GM19463 (cell line): Measurements from ENCODE around the gene DUOX1.
A peak's percentile ranks its signal among the peaks of the same experiment; 100 is the strongest.

ENCODE experiments used
- ATAC-seq: cut with Tn5 transposase; IDR thresholded peaks from one replicate; pipeline ENCODE4 v1.9.1; 2021; ENCODE audit warnings: mild to moderate bottlenecking, moderate library complexity; ENCODE audit not compliant: unreplicated experiment

Gene DUOX1

GRCh38 chr15:45139770-45140169, 10.0 kb downstream of the DUOX1 start:
- no peak for ATAC-seq

- no peak for ATAC-seq
Observed at GRCh38 chr15:45140557-45141250, 10.9 kb downstream of the DUOX1 start.

- no peak for ATAC-seq
Observed at GRCh38 chr15:45141386-45141785, 11.6 kb downstream of the DUOX1 start.

GRCh38 chr15:45143056-45143455, 13.3 kb downstream of the DUOX1 start:
- ATAC-seq = no peak

- ATAC-seq = no peak
Observed at GRCh38 chr15:45143946-45144345, 14.2 kb downstream of the DUOX1 start.

GRCh38 chr15:45144775-45145174, 15.0 kb downstream of the DUOX1 start:
- ATAC-seq = no peak

GRCh38 chr15:45146405-45146804, 16.6 kb downstream of the DUOX1 start:
- no peak for ATAC-seq

- no peak for ATAC-seq
Observed at GRCh38 chr15:45147606-45148005, 17.8 kb downstream of the DUOX1 start.

- ATAC-seq = no peak
Observed at GRCh38 chr15:45148076-45149059, 18.6 kb downstream of the DUOX1 start.

GRCh38 chr15:45149060-45149459, 19.3 kb downstream of the DUOX1 start:
- no peak for ATAC-seq

- no peak for ATAC-seq
Observed at GRCh38 chr15:45150481-45150880, 20.7 kb downstream of the DUOX1 start.

GRCh38 chr15:45150997-45151396, 21.2 kb downstream of the DUOX1 start:
- ATAC-seq = no peak

GRCh38 chr15:45151998-45152828, 22.4 kb downstream of the DUOX1 start:
- no peak for ATAC-seq

- no peak for ATAC-seq
Observed at GRCh38 chr15:45155739-45156138, 25.9 kb downstream of the DUOX1 start.

- ATAC-seq = no peak
Observed at GRCh38 chr15:45156744-45157455, 27.1 kb downstream of the DUOX1 start.

- ATAC-seq = no peak
Observed at GRCh38 chr15:45157974-45158373, 28.2 kb downstream of the DUOX1 start.

- ATAC-seq = no peak
Observed at GRCh38 chr15:45161666-45162065, 31.9 kb downstream of the DUOX1 start.

- ATAC-seq = peak; percentile 37
Observed at GRCh38 chr15:45162771-45163507, 33.1 kb downstream of the DUOX1 start.

- no peak for ATAC-seq
Observed at GRCh38 chr15:45163508-45163856, 33.7 kb downstream of the DUOX1 start.

- no peak for ATAC-seq
Observed at GRCh38 chr15:45164914-45165313, 35.1 kb downstream of the DUOX1 start.
